ENCODE measurements around the gene PSMD5.

DNA sequence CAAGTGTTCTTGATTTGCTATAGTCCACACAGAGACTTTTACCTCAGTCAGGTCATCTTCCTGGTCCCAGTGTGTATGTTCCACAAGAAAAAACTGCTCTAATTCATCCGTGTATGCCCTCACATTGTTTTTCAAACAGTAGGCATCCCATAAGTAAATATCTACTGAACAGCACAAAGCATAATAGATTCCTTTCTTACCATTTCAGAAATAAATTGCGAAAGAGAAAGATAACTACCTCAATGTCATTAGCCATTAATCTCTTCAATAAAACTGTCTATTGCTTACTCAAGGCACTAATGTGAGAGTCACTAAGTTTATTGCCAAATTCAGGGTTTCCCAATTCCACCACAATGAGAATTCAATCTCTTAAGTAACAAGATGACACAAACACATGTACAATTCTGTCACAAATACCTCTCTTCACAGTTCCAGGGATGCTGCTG is 59.1 kb downstream of the PSMD5 start:
- TF ChIP-seq, protein P1, sequence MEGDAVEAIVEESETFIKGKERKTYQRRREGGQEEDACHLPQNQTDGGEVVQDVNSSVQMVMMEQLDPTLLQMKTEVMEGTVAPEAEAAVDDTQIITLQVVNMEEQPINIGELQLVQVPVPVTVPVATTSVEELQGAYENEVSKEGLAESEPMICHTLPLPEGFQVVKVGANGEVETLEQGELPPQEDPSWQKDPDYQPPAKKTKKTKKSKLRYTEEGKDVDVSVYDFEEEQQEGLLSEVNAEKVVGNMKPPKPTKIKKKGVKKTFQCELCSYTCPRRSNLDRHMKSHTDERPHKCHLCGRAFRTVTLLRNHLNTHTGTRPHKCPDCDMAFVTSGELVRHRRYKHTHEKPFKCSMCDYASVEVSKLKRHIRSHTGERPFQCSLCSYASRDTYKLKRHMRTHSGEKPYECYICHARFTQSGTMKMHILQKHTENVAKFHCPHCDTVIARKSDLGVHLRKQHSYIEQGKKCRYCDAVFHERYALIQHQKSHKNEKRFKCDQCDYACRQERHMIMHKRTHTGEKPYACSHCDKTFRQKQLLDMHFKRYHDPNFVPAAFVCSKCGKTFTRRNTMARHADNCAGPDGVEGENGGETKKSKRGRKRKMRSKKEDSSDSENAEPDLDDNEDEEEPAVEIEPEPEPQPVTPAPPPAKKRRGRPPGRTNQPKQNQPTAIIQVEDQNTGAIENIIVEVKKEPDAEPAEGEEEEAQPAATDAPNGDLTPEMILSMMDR (conservative IDR thresholded peaks at IDR 0.05 in 1 of 2, IDR thresholded peaks at IDR 0.05 in 1 of 2; ENCODE audit: extremely low read depth in 1 of 2, insufficient read depth in 1 of 2, low read depth in 1 of 2, low read length in 2 of 2) = no peak
- TF ChIP-seq EZH2 (IDR thresholded peaks at IDR 0.05; ENCODE audit: borderline replicate concordance, low read length) = no peak

All from mammary epithelial cell (primary cell).